ENCODE measurements around the gene PAK5.

Gene PAK5

GRCh38 chr20:9573335-9574151 lies 265.3 kb downstream of the PAK5 start:
- no peak for DNase-seq

DNA sequence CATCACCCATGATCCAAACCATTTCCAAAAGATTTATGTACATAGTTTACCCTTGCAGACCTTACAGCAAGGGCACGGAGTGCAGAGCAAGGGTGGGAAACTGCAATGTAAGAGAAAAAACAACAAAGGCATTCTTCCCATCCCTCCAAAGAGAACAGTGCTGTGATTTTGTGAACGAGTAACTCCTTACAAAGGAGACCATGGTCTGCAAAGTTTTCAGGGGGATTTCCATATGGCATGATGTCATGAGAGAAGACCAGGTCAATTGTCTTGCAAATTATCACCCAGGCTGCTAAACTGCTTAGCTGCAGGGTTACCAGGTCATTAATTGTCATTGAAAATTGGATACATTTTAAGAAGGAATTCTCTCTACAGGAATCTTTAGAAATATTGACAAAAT lies 266.2 kb downstream of the PAK5 start:
- no peak for DNase-seq

DNA sequence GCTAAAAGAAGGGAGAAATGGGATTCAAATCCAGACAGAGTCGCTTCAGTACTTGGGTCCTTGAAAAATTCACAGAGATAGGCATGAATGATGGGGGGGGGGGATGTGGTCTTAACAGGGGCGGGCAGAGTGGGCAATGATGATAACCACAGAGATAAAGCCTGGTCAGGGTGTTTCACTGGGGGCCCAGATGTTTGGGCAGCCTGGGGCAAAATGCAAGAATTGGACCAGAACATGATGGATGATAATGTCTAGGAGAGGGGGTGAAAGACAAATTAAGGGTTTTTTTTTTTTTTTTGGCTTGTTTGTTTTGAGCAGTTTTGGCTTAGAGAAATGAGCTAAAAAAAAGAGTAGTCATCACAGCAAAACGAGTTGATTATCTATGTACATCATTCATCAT lies 267.1 kb downstream of the PAK5 start:
- DNase-seq: no peak

GRCh38 chr20:9570612-9571011 lies 268.3 kb downstream of the PAK5 start:
- DNase-seq: no peak

GRCh38 chr20:9566977-9567376 lies 271.9 kb downstream of the PAK5 start:
- no peak for DNase-seq

DNA sequence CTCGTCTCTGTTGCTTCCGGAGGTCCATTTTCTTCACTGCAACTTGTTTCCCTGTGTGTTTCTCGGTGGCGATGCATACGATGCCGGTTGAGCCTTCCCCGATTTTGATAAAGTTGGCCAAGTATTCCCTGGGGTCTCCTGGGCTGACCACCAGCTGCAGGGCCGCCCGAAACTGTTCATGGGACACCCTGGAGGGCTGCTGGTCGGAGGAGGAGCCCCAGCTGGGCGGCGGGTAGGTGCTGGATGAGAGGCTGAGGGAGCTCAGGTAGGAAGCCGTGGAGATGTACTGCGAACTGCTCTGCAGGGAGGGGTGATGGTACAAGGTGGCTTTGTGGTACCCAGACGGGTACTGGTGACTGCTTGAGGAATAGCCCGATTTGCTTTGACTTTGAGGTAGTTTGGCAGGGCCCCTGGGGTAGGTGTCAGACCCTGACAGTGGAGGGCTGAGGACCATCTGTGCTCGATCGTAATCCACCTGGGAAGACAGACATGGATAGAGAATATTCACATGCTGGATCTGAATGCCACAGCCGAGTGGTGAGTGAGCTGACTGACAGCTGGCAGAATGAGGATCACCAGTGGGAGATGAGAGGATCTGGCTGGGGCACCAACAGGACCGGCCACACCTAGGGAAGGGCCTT lies 272.8 kb downstream of the PAK5 start:
- DNase-seq: no peak

DNA sequence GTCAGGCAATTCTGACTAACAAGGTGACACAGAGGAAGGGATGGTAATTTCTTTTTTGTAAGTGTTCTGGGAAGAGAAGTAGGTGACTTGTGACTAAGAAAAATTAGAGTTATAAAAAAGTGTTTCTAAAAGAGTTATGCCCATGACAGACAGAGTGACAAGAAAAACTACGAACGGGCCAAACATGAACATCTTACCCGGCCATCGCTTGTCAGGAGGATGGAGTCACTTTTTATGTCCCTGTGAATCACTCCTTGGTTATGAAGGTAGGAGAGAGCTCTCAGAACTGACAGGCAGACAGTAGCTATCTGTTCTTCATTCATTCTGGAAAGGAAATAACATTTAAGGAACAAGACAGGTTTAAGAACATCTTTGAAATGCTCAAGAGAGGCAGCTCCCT lies 281.5 kb downstream of the PAK5 start:
- DNase-seq: no peak

DNA sequence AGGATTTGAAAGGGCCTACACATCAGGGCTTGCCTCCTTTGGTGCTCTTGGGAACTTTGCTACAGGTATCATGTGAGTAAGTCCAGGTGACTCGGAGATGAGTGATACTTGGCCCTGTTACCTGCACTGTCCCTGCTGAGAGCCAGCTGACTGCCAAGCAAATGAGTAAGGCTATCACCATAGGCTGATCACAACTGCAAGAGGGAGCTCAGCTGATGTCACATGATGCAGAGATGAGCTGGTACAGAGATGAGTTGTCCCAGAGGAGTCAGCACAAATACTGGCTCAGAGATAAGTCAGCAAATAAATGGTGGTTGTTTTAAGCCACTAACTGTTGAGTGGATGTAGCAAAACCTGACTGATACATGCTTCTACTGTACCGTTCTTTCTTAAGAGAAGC lies 283.1 kb downstream of the PAK5 start:
- no peak for DNase-seq

DNA sequence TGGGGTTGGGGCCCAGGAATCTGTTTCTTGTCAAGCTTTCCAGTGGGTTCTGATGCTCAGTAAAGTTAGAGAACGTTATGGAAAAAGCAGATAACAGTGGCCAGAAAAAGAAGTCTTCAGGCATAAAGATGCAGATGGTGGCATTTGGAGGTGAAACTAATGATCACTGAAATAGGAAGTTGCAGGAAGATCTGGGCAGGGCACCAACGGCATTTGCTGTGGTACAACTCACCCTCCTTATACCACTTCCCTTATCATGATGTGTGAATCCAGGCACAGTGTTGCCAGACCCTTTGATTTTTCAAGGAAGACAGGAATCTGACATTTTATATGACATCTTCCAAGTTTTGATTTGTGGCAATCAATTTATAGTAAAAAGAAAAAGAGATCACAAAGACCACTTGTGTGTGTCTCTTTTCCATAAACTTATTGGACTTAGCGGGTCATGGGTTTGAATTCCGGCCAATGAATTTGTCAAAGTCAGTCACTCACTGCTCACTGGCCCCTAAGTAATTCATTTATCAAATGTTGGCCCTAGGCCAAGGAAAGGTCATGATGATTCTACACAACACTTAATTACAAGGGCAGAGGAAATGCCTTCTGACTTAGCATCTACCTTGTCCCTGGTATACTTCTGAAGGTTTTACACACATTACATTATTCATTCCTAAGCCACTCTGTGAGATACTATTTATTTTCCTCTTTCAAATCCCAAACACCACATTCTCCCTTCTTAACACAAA lies 286.9 kb downstream of the PAK5 start:
- DNase-seq: no peak

DNA sequence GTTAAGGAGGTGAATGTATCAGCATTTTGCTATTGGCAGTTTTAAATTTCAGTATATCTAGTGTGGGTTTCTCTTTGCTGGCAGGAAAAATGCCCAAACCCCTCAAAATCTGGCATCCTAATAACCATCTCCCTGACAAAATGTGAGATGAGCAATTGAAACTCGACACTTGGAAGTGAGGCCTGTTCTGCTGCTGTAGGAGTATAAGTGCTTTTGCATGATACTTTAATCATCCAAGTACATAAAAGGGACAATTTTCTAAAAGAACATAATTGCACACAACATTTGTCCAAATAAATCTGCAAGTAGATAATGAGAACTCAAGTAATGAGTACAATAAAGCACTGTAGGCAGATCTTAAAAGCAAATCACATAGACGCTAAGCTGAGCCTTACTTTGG lies 288.0 kb downstream of the PAK5 start:
- no peak for DNase-seq

GRCh38 chr20:9550283-9550682 lies 288.6 kb downstream of the PAK5 start:
- DNase-seq: no peak

DNA sequence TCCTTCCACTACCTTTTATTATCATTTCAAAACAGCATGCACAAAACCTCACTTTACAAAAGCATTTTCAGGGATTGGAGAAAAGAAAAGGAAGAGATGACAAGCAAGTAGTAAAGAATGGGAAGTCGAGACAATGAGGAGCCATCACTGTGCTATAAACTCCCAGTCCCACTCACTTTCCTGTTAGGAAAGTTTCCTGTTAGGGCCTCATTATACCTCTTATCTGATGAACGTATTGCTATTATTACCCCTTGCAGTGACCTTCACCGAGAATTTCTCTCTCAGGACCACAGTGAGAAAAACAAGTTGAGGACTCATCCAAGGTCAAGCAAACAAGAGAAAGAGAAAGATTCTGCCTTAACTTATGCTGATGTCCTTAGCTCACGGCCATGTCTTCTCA lies 295.7 kb downstream of the PAK5 start:
- DNase-seq: no peak

GRCh38 chr20:9535449-9535848 lies 303.4 kb downstream of the PAK5 start:
- no peak for DNase-seq

DNA sequence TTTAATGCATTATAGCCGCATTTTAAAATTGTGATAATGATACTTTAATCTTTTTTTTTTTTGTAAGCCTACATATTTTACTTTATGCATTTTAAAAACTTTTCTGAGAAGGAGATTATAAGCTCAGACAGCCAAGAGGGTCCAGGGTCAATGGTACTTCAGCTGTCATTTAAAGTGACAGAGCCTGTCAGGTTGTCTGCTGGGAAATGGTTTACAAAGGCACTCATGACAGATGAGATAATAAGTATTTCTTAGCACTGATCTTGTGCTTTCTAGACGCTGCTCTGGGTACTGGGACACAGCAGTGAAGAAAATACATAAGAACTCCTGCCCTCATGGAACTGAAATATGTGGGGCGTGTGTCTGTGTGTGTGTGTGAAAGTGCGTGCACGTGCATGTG lies 304.9 kb downstream of the PAK5 start:
- DNase-seq: no peak

DNA sequence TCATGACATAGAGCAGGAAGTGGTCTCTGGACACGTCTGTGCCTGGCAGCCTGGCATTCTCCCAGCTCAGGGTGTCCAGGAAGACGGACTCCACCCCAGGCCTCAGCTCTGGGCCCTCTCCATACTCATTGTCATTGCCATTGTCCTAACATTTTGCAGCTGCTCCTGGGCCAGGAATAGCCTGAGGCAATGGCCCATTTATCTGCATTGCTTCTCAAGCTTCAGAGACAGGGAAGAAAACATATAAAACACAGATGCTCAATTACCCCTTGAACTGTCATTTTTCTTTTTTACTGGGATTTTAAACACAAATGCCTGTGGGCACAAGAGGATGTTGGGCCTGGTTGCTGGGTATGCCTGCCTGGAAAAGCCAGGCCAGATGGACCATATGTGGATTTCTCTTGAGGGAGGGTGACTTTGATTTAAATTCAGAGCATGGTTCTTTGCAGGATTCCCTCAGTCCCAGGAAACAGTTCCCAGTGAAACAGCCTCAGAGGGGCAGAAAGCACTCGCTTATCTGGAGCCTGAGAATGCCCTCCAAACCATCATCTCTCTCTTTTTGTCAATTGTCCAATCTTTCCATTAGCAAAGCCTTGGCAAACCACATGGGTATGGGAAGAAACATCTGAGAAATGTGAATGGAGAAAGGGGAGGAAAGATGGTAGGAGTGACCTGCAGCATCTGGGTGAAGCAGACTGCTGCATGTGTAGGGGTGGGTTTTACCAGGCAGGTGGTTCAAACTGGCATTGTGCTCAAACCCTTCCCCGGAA lies 306.6 kb downstream of the PAK5 start:
- DNase-seq: no peak

- no peak for DNase-seq
Measured at GRCh38 chr20:9531581-9531980, 307.3 kb downstream of the PAK5 start.

- no peak for DNase-seq
Measured at GRCh38 chr20:9523636-9524035, 315.2 kb downstream of the PAK5 start.

DNA sequence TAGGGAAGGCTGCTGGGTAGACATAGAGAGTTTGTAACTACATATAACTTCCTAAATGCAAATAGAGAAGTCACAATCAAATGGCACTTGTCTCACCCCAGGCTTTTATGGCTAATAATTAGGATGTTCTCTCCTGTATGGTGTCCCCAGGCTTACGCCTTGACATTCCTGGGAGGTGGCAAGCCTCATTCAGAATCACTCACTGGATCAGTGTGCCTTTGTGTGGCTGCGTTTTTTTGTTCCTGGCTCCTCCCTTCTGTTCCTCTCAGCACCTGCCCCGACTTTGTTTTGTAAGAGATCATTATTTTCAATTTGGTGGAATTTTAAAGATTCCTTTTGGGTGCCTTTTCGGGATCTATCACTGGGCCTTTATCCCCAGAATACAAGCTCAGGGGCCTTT lies 318.8 kb downstream of the PAK5 start:
- no peak for DNase-seq

DNA sequence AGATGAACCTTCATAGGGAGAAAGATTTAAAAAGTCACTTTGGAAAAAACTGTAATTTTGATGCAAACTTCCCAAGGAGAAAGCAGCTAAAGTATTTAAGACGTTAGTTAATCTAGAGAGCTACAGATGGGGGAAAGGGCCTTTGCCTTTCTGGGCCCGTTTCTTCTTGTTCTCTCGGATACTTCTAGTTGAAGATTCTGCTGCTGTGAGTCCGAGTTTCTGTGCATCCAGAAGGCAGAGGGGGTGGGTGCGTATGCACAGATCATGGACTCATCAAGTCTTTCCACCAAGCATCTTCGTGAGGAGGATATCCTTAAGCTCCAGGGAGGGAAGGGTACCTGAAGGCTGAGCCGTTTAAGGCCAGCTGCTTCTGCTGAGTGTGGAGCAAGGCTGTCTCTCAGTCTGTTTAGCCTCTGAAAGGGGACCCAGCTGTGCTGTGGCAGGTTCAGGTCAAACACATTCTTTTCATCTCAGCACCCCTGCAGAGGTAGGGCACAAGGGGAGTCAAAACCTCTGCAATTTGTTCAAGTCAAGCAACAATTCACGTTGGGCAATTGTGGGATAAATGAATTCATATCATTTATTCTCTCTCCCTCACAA lies 320.2 kb downstream of the PAK5 start:
- DNase-seq: no peak

- DNase-seq: no peak
Measured at GRCh38 chr20:9517297-9518162, 321.3 kb downstream of the PAK5 start.

- no peak for DNase-seq
Measured at GRCh38 chr20:9516234-9516871, 322.5 kb downstream of the PAK5 start.

All from hippocampal formation (tissue), 2 donors.